Spleen (tissue), 7 donors: ENCODE data around the gene SLC46A1.

Experiments used
- POLR2A ChIP-seq, 3 donors: fragments of 450-650 bp; IDR thresholded peaks; one replicate each; pipeline ENCODE4 v1.5.1; 2017; ENCODE audit warnings: antibody characterized with exemption in 3 of 3, mild to moderate bottlenecking in 1 of 3
- TF ChIP-seq, protein P1 (sequence below), 11 experiments: fragments of 200-600 bp in 7 of 11; fragments of 450-650 bp in 4 of 11; sonication (generic) in 4 of 11; IDR thresholded peaks in 8 of 11; conservative IDR thresholded peaks in 3 of 11; 1 replicate in 7 of 11; 2 replicates in 4 of 11; pipeline versions ENCODE4 v1.4.0 to v1.8.0; 2016 to 2021; ENCODE audit warnings: antibody characterized with exemption in 11 of 11, inconsistent platforms in 4 of 11, mild to moderate bottlenecking in 1 of 11
- donor health status: DM: no; HTN: no; CAD: no; lungs with moderate emphysema.
- donor health status: DM: no; HTN: no; CAD: no.
- donor health status: DM: no; HTN: no; CAD: no.

DNA sequence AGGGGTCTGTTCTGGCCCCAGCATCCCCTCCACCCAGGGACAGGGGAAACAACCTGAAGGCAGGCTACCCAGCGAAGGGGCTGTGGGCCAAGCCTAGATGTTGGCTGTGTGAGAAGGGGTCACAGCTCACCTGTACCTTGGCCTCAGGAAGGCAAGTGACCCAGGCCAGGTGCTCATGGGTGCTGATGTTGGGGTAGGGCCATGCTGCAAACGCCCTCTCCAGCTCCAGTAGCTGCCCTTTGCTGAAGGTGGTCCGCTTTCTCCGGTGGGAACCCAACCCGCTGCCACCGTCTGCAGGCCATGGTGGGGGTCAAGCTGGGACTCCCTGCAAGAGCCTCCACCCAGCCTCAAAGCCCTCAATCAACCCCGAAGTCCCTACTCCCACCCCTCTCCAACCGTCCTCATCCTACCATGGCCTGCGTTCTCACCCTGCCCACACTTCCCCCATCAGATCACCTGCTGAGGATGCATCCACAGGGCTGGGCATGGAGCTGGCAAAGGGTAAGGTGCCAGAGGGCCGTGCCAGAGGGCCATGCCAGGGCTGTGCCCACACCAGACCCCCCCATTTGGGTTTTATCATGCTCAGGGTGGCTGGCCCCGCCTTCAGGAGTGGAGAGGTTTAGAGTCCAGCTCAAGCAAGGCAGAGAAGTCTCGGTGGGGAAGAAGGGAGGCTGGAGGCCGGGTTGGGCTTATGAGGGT, 41.2 kb downstream of the SLC46A1 start, which contains the start of gene SEBOX:
- TF ChIP-seq POLR2A (IDR thresholded peaks at IDR 0.05), result no peak
- TF ChIP-seq, protein P1, sequence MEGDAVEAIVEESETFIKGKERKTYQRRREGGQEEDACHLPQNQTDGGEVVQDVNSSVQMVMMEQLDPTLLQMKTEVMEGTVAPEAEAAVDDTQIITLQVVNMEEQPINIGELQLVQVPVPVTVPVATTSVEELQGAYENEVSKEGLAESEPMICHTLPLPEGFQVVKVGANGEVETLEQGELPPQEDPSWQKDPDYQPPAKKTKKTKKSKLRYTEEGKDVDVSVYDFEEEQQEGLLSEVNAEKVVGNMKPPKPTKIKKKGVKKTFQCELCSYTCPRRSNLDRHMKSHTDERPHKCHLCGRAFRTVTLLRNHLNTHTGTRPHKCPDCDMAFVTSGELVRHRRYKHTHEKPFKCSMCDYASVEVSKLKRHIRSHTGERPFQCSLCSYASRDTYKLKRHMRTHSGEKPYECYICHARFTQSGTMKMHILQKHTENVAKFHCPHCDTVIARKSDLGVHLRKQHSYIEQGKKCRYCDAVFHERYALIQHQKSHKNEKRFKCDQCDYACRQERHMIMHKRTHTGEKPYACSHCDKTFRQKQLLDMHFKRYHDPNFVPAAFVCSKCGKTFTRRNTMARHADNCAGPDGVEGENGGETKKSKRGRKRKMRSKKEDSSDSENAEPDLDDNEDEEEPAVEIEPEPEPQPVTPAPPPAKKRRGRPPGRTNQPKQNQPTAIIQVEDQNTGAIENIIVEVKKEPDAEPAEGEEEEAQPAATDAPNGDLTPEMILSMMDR (IDR thresholded peaks at IDR 0.05 in 8 of 11, conservative IDR thresholded peaks at IDR 0.05 in 3 of 11), result no peak
